NCI-H446 (cell line): Measurements from ENCODE around the gene IFNAR1.
"Not testable (repeated sequence)": the region's sequence is repeated elsewhere in the genome, so short reads cannot be mapped to it uniquely, and the experiment has no call there.

Source experiments
- DNase-seq, 2 experiments: peaks; one replicate each; lab custom pipeline; 2025; lab: John Stamatoyannopoulos, UW

Gene IFNAR1

GRCh38 chr21:33308586-33309490 is 15.9 kb upstream of the IFNAR1 start:
- peak; percentile 10 to 52 for DNase-seq

DNA sequence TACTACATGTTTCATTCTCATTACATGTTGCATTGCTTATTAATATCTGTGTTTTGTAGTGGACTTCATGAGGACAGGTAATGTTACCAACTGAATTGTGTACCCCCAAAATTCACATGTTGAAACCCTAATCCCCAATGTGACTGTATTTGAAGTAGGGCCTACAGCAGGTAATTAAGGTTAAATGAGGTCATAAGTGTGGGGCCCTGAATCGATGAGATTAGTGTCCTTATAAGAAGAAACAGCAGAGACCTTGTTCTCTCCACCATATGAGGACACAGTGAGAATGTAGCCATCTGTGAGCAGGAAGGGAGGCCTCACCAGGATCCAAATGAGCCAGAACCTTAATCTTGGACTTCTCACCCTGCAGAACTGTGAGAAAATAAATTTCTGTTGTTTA is 15.0 kb upstream of the IFNAR1 start:
- no peak for DNase-seq

DNA sequence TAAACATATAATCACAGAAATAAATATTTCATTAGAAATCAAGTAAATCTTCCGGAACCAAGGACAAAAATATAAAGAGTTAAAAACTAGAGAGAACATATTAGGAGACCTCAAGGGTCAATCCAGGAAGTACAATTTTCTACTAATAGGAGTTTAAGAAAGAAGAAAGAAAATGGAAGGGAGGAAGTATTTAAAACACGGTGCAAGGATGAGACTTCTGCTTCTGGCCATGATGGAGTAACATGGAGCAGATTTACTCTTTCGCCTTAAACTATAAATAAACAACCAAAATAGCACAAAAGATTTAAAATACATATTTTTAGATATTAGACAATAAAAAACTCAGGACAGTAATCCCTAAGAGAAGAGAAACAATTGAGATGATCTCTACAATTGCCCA is 12.6 kb upstream of the IFNAR1 start:
- no peak for DNase-seq

- DNase-seq = no peak
Measured at GRCh38 chr21:33313183-33313582, 11.6 kb upstream of the IFNAR1 start.

- no peak for DNase-seq
Measured at GRCh38 chr21:33313611-33314010, 11.2 kb upstream of the IFNAR1 start.

DNA sequence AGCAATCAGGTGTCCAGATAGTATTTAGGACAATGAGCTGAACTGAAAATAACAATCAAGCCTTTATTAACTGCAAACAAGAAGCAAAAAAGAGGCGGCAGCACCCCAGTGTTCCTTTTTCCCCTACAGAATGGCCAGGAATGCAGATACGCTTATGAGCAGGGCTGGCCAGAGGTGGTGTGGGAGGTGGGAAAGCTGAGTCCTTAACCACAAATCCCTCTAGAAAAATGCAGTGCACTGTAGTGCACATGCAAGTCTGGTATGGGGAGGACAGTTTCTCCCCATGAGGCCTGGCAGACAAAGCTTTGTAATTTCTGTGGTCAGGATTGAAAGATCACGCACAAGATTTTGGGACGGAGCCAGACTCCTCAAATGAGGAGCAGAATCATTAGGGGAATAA is 10.7 kb upstream of the IFNAR1 start:
- DNase-seq = no peak

GRCh38 chr21:33315946-33316710 is 8.6 kb upstream of the IFNAR1 start:
- no peak for DNase-seq

DNA sequence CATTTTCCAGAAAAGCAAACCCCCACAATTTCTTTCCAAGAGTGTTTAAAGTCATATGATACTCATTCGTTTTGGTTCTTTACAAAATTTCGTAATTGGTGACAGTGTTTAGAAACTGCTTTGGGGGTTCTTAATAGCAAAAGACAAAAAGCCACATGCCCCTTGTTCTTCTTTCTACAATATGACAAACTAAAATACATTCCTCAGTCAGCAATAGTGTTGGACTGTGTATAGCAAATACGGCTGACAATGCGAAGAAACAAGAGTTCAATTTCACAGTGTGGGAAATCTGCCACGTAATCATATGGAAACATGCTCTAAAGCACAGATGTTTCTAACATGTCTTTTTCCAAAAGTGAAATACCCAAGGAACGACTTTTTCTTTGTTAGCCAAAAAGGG is 7.6 kb upstream of the IFNAR1 start:
- no peak for DNase-seq

DNA sequence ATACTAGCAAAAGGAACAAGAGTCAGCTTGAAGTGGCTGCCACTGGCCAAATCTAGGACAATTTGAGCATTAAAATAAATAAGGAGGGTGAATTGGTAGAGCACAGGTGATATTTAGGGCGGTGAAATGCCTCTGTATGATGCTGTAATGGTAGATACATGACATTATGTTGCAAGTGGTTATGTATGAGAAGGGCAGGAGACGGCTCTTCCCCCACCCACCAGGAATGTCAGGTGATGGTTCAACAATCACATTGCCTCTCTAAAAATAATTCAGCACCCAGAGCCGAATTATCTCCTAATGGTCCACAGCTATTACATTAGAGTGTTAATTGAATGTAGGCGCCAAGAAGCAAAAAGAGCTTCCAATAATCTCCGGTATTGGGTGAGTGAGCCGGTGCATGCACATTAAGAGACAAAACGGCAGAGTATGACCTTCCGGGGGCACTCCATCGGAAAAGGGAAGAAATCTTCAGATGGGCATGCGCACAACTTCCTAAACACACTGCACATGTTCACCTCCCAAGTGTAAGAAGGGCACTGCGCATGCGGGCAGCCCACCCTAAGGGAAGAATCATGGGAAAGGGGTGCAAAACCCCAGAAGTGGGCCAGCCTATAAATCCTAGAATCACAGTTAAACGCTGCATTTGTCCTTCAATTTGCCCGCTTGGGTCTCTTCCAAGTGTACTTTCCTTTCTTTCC is 6.8 kb upstream of the IFNAR1 start:
- DNase-seq = no peak

- DNase-seq = not testable (repeated sequence)
Measured at GRCh38 chr21:33321005-33321404, 3.8 kb upstream of the IFNAR1 start.

GRCh38 chr21:33323610-33324009 is 1.2 kb upstream of the IFNAR1 start:
- DNase-seq = not testable (repeated sequence)

DNA sequence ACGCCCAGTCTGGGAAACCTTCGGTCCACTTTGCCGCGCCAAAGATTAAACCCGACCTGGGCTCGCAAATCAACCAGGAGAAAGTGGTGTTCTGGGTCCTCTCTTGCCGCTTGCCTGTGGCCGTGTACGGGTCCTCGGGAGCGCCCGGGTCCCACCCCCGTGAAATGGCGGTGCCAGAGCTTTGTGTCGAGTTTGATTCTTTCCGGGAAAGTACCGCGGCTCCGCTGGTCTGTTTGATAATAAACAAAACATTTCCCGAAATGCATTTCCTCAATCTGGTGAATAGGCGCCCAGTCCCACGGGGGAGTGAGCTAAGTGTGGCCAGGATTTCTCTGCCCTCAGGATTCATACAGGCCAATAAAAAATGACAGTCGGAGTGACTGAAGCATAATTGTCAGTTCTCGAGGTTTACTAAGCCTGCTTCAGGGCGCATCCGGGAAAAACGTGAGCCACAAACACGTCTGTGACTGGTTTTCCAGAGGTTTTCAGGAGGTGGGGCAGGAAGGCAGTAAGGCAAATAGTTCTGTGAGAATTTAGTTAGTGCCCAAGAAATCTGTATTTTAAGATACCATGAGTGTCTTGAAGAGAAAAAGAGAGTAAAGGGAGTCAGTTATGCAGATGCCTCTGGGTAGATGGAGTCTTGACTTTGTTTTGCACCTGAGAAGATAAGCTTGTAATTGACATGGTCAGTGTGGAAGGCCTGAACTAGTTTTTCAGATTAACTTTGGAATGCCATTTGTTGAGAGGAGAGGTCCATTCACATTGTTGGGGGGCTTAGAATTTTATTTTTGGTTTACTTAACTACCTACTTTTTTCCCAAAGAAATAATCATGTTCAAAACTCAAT is 675 bp downstream of the IFNAR1 start:
- DNase-seq = peak in 1 of 2 experiments; percentile 33

- DNase-seq = no peak
Measured at GRCh38 chr21:33327326-33327725, 2.6 kb downstream of the IFNAR1 start.

- no peak for DNase-seq
Measured at GRCh38 chr21:33327792-33328433, 3.1 kb downstream of the IFNAR1 start.

- DNase-seq = no peak
Measured at GRCh38 chr21:33330726-33331125, 6.0 kb downstream of the IFNAR1 start.

DNA sequence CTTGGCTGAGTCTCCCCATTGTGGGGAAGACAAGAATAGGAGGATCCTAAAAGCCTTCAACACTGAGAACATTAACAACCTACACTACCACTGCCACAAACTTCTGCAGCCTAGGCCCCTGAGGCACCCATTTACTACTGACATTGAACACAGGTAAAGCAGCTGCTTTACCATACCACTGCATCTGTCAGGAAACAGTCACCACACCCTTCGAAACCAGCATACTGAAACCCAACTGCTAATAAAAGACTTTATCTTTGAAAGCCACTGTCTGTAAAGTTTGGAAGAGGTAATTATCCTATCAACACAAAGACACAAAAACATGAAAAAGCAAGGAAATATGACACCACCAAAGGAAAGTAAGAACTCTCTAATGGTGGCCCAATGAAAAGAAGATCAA is 7.4 kb downstream of the IFNAR1 start:
- no peak for DNase-seq

DNA sequence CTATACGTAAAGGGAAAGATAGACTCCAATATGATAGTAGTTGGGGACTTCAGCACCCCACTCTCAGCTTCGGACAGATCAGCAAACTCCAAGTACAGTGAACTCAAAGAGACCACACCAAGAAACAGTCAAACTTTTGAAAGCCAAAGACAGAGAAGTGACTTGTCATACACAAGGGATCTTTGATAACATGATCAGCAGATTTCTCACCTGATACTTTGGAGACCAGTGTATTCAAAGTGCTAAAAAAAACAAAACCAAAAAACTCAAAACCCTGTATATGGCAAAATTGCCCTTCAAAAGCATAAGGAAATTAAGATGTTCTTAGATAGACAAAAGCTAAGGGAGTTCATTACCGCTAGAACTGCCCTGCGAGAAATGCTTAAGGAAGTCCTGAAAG is 9.4 kb downstream of the IFNAR1 start:
- DNase-seq = no peak

GRCh38 chr21:33334824-33335223 is 10.1 kb downstream of the IFNAR1 start:
- DNase-seq = no peak

- no peak for DNase-seq
Measured at GRCh38 chr21:33339135-33339534, 14.4 kb downstream of the IFNAR1 start.

DNA sequence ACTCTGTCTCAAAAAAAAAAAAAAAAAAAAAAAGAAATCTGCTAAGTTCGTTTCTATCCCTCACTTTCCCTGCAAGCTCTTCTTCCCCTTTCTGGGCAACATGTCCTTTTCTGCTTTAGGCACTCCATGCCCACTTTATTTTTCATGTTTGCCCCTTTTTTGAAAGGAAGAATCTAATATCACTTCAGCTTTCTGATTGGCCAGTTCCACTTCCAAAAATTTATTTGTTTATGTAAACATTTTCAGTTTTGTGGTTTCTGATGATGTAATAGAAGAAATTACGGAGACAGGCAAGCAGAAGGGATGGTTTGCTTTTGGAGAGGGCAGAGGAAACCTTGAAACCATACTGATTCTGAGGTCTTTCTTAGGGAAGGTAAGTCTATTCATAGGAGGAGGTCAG is 15.1 kb downstream of the IFNAR1 start:
- DNase-seq = no peak

DNA sequence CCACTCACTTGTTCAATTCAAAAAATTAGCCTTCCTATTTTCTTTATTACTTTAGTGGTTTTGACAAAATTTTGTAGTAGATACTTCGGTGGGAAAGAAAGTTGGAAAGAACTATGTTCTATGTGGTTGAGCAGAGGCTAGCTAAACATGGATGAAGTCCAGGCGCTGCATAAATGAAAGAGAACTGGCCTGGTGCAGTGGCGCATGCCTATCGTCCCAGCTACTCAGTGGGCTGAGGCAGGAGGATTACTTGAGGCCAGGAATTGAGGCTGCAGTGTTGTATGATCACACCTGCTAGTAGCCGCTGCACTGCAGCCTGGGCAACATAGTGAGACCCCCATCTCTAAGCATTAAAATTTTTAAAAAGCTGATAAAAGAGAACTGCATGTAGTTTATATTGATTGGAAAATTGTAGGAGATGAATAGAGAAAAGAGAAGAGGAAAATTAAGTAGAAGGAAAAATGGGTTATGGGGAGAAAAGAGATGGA is 21.0 kb downstream of the IFNAR1 start:
- DNase-seq = no peak
